ENCODE measurements around the gene LAMA3. TPM values are rescaled to one million over a fixed set of nuclear protein-coding genes. Genes with fewer than 3 reads are reported as not detected.

LAMA3 gene
- total RNA-seq (1 to 10 TPM in 9 of 10 donors, under 1 TPM in 1; 0.89 to 5.3 (median 3.3) TPM), polyA plus RNA-seq (1 to 10 TPM; 1.7 to 3.7 TPM)
- long read RNA-seq, donor 1, partial matches to known transcripts: 2 of 4 reads
- long read RNA-seq, donor 1, other reads (novel, unspliced or antisense): 2 of 4 reads
- long read RNA-seq, donor 2, partial matches to known transcripts: 2 of 3 reads
- long read RNA-seq, donor 2, other reads (novel, unspliced or antisense): 1 of 3 reads
- long read RNA-seq, donor 3, partial matches to known transcripts: 3 of 4 reads
- long read RNA-seq, donor 3, other reads (novel, unspliced or antisense): 1 of 4 reads

GRCh38 chr18:23689031-23689615 lies at the start of gene LAMA3:
Gene LAMA3 (plus strand): TSS chr18:23689453. CDS start chr18:23689684, 231 bp downstream.
- H3K27ac ChIP-seq: peak within 1 kb of the TSS in 9 of 10 donors; percentile 29 to 74 (median 53)
- DNase-seq (peak; percentile 45 to 71), ATAC-seq (peak; percentile 88 to 94 (median 91))
- H3K4me1 ChIP-seq: peaks cover 0 to 29% (median 19%) of the 10 kb centered on the region in 9 donors
- intact Hi-C loops (cut with DNase I): loop anchor here in 1 of 10 donors (5.0 kb wide), 1 partner anchor 67 kb away; no protein-coding TSS in a partner anchor
- H3K36me3 ChIP-seq: no peaks in the 10 kb centered on the region
- peak in 6 of 9 donors; percentile 16 to 59 (median 48) for TF ChIP-seq CTCF (IDR thresholded peaks at IDR 0.05)
- peak within 1 kb of the TSS; percentile 53 to 76 (median 65) for H3K4me3 ChIP-seq
- H3K9me3 ChIP-seq: no peaks in the 10 kb centered on the region
- WGBS, 2 donors: 0 to 1% methylated on average over 36 to 45 of the region's 45 CpGs
- peaks cover 0 to 32% (median 9%) of the 10 kb centered on the region in 7 donors for H3K27me3 ChIP-seq

- Histone ChIP-seq H3K4me3 (no peak overlapping the region), H3K9me3 (peaks cover 0 to 11% (median 0%) of the 10 kb centered on the region in 11 donors), H3K27ac (no peak overlapping the region), H3K27me3 (no peaks in the 10 kb centered on the region), H3K4me1 (no peaks in the 10 kb centered on the region), H3K36me3 (peaks cover 0 to 10% (median 0%) of the 10 kb centered on the region in 9 donors)
- 71 to 81% methylated on average over 2 of the region's 2 CpGs for WGBS, 2 donors
- no peak for ATAC-seq
- peak in 1 of 9 donors; percentile 32 for TF ChIP-seq CTCF (IDR thresholded peaks at IDR 0.05)
- intact Hi-C loops (cut with DNase I): no loop called here
- no peak for DNase-seq
Observed at GRCh38 chr18:23640052-23640451, 49.2 kb upstream of the LAMA3 start.

GRCh38 chr18:23641143-23641720 lies 48.0 kb upstream of the LAMA3 start:
- no peak for TF ChIP-seq CTCF (IDR thresholded peaks at IDR 0.05)
- H3K9me3 ChIP-seq: peaks cover 0 to 11% (median 0%) of the 10 kb centered on the region in 11 donors
- no peaks in the 10 kb centered on the region for H3K4me1 ChIP-seq
- 85 to 87% methylated on average over 11 of the region's 11 CpGs for WGBS, 2 donors
- DNase-seq (no peak), ATAC-seq (no peak)
- H3K4me3 ChIP-seq: no peak overlapping the region
- peaks cover 0 to 19% (median 0%) of the 10 kb centered on the region in 9 donors for H3K36me3 ChIP-seq
- H3K27ac ChIP-seq: no peak overlapping the region
- no peaks in the 10 kb centered on the region for H3K27me3 ChIP-seq
- intact Hi-C loops (cut with DNase I): no loop called here

- no peak overlapping the region for H3K4me3 ChIP-seq
- DNase-seq (no peak), ATAC-seq (no peak)
- H3K27me3 ChIP-seq: no peaks in the 10 kb centered on the region
- no peak for TF ChIP-seq CTCF (IDR thresholded peaks at IDR 0.05)
- peaks cover 0 to 11% (median 0%) of the 10 kb centered on the region in 11 donors for H3K9me3 ChIP-seq
- no peak overlapping the region for H3K27ac ChIP-seq
- H3K4me1 ChIP-seq: no peaks in the 10 kb centered on the region
- peaks cover 0 to 19% (median 0%) of the 10 kb centered on the region in 9 donors for H3K36me3 ChIP-seq
- 97 to 98% methylated on average over 11 of the region's 11 CpGs for WGBS, 2 donors
- intact Hi-C loops (cut with DNase I): no loop called here
Observed at GRCh38 chr18:23641937-23642666, 47.2 kb upstream of the LAMA3 start.

All from heart right ventricle (tissue), 16 donors.